GM18909 (cell line): ENCODE data around the gene ETDC.
"Not testable (repeated sequence)": the region's sequence is repeated elsewhere in the genome, so short reads cannot be mapped to it uniquely, and the experiment has no call there.

Experiments used
- ATAC-seq: cut with Tn5 transposase; IDR thresholded peaks from one replicate; pipeline ENCODE4 v1.9.1; 2021; ENCODE audit warnings: mild to moderate bottlenecking; ENCODE audit not compliant: unreplicated experiment, poor library complexity

The ETDC gene

GRCh38 chrX:135309430-135309923 is at the start of gene ETDC:
Gene ETDC (plus strand): TSS chrX:135309480. CDS start chrX:135309480, 0 bp downstream.
- ATAC-seq = no peak

GRCh38 chrX:135260976-135261375 is 48.3 kb upstream of the ETDC start:
- not testable (repeated sequence) for ATAC-seq

DNA sequence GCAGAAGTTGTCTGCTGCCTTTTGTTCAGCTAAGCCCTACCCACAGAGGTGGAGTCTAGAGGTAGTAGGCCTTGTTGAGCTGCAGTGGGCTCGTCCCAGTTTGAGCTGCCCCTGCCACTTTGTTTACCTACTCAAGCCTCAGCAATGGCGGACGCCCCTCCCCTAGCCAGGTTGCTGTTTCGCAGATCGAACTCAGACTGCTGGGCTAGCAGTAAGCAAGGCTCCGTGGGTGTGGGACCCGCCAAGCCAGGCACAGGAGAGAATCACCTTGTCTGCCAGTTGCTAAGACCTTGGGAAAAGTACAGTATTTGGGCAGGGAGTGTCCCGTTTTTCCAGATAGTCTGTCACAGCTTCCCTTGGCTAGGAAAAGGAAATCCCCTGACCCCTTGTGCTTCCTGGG is 45.9 kb upstream of the ETDC start:
- ATAC-seq = not testable (repeated sequence)

- ATAC-seq = no peak
Measured at GRCh38 chrX:135264206-135264605, 45.1 kb upstream of the ETDC start.

DNA sequence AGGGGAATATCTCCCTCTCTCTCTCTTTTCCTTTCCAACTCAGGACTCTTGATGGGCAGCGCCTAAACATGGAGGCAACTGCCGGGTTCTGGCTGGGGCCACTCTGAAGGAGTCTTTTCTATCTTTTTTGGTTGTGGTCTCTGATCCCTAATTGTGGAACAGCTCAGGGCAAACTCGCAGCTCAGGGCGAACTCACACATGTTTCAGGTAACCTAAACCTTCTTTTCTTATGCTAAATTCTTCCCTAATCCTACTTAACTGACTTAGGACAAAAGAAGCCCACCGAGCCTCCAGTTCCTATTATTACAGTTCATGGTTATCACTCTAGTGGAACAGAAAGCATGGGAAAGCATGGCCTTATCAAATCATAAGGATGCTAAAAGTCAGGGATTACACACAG is 36.1 kb upstream of the ETDC start:
- no peak for ATAC-seq

GRCh38 chrX:135275973-135276372 is 33.3 kb upstream of the ETDC start:
- no peak for ATAC-seq

DNA sequence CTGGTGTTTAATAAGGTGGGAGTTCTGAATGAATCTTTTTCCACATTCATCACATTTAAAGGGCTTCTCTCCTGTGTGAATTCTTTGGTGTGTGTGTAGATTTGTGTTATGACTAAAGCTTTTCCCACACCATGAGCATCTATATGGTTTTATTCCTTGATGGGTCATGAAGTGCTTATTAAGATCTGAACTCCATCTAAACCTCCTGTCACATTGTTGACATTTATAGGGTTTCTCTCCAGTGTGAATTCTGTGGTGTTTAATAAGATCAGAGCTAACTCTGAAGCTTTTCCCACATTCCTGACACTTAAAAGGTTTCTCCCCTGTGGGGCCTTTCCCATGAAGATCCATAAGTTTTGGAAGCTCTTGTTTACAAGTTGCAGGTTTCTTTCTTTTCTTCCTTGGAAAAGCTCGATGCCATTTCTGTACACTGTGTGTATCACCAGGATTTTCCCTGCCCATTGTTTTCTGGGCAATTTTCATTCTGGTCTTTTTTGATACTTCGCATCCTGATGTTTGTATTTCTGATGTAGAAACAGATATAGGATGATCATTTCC is 21.9 kb upstream of the ETDC start:
- no peak for ATAC-seq

DNA sequence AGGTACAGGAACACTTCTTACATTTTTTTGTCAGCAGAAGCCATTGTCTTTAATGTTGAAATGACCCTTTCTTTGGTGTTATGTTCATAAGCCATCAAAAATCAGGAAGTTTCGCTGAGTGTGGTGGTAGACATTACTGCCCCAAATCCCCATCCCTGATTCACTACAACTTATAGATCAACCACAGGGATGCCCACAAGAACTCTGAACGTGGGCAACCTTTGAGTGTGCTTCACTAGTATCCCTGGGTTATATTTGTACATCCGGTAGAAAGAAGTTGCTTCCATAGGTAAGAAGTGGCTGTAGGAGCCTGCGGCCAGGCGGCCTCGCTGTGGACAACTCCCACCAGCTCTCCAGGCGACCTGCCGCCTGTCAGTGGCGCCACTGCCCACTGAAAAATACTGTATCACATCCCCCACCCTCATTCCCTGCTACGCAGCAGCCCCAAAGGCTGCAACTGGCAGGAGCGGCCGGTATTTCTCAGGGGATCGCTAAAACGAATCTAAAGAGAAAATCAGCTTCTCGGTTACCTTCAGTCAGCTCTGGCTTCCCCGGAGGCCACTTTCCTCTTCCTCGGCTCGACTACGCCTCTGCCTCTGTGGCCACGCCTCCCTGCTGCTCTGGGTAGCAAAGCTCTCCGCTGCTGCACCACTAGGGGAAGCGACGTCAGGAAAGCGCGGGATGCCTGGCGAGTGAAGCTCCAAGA is 13.9 kb upstream of the ETDC start:
- peak; percentile 99 for ATAC-seq

- ATAC-seq = peak; percentile 71
Measured at GRCh38 chrX:135295944-135296305, 13.4 kb upstream of the ETDC start.

GRCh38 chrX:135302269-135302873 is 6.9 kb upstream of the ETDC start:
- no peak for ATAC-seq

- ATAC-seq = no peak
Measured at GRCh38 chrX:135304741-135305140, 4.5 kb upstream of the ETDC start.

DNA sequence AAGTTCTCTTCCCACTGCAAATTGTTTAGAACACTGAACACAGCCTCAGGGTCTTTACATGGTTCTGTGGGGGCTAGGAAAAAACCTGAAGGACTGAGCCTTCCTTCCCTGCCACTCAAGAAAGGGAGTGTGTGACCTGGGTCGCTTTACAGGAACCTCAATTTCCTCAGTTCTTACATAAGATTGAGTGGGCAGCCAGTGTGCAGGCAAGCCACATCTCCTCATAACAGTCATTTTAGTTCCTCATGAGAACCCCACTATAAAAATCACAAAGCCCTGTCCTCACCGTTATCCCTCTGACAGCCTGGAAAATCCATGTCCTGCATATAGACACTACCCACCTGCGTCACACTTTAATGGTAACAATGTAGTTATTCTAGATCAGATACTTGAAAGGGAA is 2.1 kb upstream of the ETDC start:
- ATAC-seq = no peak

DNA sequence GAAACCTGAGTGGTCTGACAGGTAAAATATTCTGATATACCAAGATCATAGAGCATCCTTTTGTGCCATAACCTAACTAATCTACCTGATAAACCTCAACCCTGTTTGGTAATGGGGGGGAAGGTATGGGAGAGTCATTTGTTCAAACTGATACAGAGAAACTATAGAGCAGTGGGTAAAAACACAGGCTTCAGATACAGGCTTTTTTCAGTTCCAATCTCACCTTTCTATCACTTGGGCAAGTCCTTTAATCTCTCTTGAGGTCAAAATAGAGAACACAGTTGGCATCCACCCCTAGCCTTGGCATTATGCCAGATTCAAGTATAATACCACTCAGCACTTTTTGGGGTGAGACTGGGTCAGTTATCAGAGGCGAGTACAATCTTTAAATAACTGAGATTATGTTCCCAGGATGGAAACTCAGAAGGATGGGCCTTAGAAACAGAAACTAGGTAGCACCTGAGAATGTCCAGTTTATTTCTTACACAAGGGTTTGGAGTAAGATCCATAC is 880 bp upstream of the ETDC start:
- ATAC-seq = no peak

DNA sequence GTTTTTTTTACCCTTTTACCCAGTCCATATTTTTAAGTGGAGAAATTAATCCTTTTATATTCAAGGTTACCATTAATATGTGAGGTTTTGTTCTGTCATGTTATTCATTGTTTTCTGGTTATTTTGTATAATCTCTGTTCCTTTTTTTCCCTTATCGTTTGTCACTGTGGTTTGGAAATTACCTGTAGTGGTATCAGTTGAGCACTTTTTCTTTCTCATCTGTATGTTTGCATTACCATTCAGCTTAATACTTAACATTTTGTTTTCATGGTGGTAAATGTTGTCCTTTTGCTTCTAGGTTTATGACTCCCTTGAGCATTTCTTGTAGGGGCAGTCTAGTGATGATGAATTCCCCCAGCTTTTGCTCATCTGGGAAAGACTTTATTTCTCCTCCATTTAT is 6.6 kb downstream of the ETDC start:
- ATAC-seq = peak; percentile 62

DNA sequence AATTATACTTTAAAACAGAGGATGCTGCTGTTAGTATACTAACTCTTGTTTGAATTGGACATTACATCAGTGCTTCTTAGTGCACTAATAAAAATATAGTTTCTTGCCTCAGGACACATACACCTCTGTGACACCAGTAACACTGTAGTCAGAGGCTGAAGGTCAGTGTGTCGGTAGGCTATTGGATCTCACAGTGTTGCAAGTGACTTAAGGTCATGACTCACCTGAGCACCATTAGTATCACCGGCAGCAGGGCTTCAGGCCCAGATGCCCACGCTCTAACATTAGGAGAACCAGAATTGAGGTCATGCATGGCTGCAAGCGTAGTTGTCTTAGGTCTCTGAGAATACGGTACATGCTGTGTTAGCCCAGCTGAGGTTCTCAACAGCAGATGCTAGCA is 15.2 kb downstream of the ETDC start:
- ATAC-seq = no peak

GRCh38 chrX:135325036-135325818 is 15.9 kb downstream of the ETDC start:
- ATAC-seq = not testable (repeated sequence)

DNA sequence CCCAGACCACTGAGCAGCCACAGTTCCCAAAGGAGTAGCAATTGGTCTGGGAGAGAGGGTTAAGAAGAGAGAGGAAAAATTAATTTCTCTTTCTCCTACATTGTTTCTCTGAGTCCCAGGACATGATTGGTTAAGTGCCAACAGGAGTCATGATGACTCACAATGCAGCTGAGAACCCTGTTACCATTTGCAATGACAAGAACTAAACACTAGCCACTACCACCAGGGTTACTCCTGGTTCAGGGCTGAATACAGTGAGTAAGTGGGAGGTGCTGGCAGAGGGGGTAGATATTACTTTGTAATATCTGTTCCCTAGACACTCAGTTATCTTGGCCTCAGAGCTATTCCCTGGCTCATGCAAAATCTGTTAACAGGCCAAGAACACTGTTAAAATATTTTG is 18.0 kb downstream of the ETDC start:
- ATAC-seq = no peak

DNA sequence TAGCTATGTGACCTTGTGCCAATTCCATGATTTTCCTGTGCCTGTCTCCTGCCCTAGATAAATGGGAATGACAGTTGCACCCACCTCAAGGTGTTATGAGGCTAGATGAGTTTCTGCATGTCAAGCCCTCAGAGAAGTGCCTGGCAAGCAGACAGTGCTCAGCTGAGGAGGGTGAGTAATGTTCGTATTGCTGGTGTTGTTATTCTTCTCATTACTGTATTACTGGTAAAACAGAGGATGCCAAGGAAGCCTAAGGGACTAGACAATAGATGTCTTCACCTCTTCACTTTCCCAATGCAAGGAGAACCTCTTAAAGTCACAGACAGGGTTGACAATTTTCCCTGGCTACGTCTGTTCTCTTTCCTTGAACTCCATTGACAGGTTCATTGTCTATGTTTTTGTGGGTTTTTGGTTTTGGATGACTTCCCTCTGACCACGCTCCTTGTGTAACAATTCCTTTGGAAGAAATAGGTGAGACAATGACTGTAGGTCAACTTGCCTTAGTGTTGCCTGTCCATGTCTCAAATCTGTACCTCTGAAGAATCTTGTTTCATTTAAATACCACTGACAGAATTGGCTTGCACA is 19.2 kb downstream of the ETDC start:
- no peak for ATAC-seq

DNA sequence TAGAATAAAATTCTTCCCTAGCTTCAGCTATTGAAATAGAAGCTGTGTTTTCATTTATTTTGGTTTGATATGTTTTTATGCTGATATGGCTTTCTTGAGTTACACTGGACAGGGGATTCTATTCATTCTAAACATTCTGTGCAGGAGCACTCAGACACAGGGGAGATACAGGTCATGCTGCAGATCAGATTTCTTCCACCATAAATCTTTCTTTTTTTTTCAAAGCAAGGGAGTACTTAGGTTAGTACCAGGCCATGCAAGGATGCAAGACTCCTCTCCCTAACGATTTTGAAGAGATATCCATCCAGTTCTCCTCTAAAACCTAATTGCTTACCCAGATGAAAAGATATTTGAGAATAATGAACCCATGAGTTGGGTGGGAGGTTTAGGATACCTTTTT is 21.4 kb downstream of the ETDC start:
- ATAC-seq = no peak

- ATAC-seq = no peak
Measured at GRCh38 chrX:135331525-135331924, 22.2 kb downstream of the ETDC start.
